Stimulated activated naive CD8-positive, alpha-beta T cell treated with anti-CD3 and anti-CD28 coated beads, Interleukin-15, amount 100 ng/mL, for 72 hours (primary cell): ENCODE results near the gene SHISA9.

Source experiments
- ATAC-seq: fragments of 150-1000 bp; cut with Tn5 transposase; 2 replicates; pipeline ENCODE4 v1.10.0; 2021; ENCODE audit warnings: mild to moderate bottlenecking, moderate library complexity
- DNase-seq, 2 donors: peaks; one replicate each; pipeline ENCODE4 v3.0.0; 2021 to 2022
- H3K27ac Mint-ChIP-seq, 2 donors: one replicate each; pipeline ENCODE4 v1.8.0; 2022; ENCODE audit warnings: mild to moderate bottlenecking in 2 of 2, mixed read lengths in 2 of 2, moderate library complexity in 2 of 2
- H3K27me3 Mint-ChIP-seq: one replicate; pipeline ENCODE4 v1.8.0; 2022; ENCODE audit warnings: mixed read lengths
- H3K4me1 Mint-ChIP-seq: one replicate; pipeline ENCODE4 v1.8.0; 2022; ENCODE audit warnings: mild to moderate bottlenecking, mixed read lengths
- H3K4me3 Mint-ChIP-seq, 2 donors: one replicate each; pipeline ENCODE4 v1.8.0; 2022; ENCODE audit warnings: mild to moderate bottlenecking in 2 of 2, mixed read lengths in 2 of 2, moderate library complexity in 1 of 2
- H3K9me3 Mint-ChIP-seq, 2 donors: one replicate each; pipeline ENCODE4 v1.8.0; 2022; ENCODE audit warnings: mixed read lengths in 2 of 2

The SHISA9 gene

DNA sequence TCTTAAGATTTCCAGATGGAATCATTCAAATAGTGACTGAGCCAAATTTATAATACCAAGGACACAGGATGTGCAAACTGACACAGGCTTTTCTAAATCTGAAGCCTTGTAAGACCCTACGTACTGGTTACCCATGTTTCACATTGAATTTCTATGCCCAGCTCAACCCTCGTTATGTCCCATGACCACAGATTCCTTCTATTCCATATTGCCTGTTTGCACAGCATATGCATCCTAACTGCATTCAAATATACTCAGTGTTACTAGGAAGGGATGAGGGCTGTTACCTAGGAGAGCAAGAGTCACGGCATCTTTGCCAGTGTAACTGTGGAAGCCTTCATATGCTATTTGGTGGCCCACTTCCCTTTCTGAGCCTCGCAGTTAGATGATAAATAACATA is 305.2 kb downstream of the SHISA9 start:
- Mint-ChIP-seq H3K27me3 (no peaks in the 10 kb centered on the region), H3K9me3 (peaks cover under 1 to 6% of the 10 kb centered on the region in 2 donors), H3K4me1 (no peaks in the 10 kb centered on the region), H3K4me3 (no peak overlapping the region), H3K27ac (no peak overlapping the region)
- ATAC-seq (no peak), DNase-seq (no peak)

DNA sequence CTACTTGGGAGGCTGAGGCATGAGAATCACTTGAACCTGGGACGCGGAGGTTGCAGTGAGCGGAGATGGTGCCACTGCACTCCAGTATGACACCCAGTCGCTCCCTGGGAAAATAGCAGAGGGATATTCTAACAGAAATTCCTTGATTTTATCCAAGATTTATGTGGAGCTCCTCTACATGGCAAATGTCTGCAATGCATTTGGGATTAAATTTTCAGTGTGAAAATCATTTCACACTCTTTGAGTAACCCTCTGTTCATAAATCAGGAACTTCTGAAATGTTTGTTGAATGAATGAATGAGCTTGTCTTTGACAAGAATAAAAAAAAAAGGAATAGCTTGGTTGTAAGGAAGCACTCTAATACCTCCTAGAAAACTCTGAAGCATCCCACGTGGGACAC is 305.8 kb downstream of the SHISA9 start:
- no peak for ATAC-seq
- no peaks in the 10 kb centered on the region for H3K27me3 Mint-ChIP-seq
- H3K4me3 Mint-ChIP-seq: no peak overlapping the region
- H3K4me1 Mint-ChIP-seq: no peaks in the 10 kb centered on the region
- H3K27ac Mint-ChIP-seq: no peak overlapping the region
- H3K9me3 Mint-ChIP-seq: peaks cover 5 to 6% of the 10 kb centered on the region in 2 donors
- no peak for DNase-seq

DNA sequence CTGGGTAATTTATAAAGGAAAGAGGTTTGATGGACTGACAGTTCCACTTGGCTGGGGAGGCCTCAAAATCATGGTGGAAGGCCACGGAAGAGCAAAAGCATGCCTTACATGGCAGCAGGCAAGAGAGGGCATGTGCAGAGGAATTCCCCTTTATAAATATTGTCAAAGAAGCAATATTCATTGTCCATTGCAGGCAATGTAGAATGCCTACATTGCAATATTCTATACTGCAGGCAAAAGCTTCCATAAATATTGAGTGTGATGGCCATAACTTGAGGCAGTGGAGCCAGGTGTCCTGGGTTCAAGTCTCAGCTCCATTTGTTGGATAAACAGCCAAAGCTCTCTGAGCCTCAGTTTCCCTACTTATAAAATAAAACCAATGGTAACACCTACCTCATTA is 322.3 kb downstream of the SHISA9 start:
- Mint-ChIP-seq H3K27ac (no peak overlapping the region), H3K9me3 (peaks cover 5 to 43% of the 10 kb centered on the region in 2 donors), H3K27me3 (peaks cover 7% of the 10 kb centered on the region), H3K4me3 (no peak overlapping the region), H3K4me1 (no peaks in the 10 kb centered on the region)
- DNase-seq (no peak), ATAC-seq (no peak)

DNA sequence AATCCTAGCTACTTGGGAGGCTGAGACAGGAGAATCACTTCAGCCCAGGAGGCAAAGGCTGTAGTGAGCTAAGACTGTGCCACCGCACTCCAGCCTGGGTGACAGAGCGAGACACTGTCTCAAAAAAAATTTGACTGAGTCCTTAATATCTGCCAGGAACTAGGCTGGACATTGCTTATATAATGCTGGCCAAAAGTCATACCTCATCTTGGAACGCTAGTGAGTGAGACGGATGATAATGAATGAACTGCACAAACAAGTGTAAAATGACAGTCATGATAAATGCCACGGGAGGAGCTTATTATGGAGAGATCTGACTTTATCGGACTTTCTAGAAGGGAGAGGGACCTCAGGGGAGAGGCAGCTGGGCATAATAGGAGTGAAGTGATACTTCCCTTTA is 327.6 kb downstream of the SHISA9 start:
- no peak overlapping the region for H3K27ac Mint-ChIP-seq
- ATAC-seq (no peak), DNase-seq (no peak)
- H3K4me3 Mint-ChIP-seq: no peak overlapping the region
- H3K4me1 Mint-ChIP-seq: no peaks in the 10 kb centered on the region
- peaks cover 7% of the 10 kb centered on the region for H3K27me3 Mint-ChIP-seq
- peaks cover 11 to 14% of the 10 kb centered on the region in 2 donors for H3K9me3 Mint-ChIP-seq

DNA sequence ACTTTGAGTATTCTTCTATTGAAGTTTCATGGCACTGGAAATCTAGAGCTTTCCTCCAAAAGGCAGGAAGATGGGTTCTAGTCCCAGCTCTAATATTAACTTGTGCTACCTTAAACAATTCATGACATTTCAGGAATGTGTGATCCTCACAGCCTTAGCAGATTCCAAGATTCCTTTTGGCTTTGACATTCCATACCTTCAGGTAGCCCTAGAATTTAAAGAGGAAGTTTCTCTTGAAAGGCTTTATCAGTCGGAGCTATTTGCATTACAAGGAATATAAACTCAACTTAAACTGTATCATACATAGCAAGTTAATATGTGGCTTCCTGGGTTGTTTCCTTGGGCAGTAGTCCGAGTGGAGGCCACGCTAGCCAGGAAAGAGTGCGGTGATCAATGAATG is 330.0 kb downstream of the SHISA9 start:
- H3K4me3 Mint-ChIP-seq: no peak overlapping the region
- DNase-seq (no peak), ATAC-seq (no peak)
- H3K27me3 Mint-ChIP-seq: no peaks in the 10 kb centered on the region
- H3K27ac Mint-ChIP-seq: no peak overlapping the region
- no peaks in the 10 kb centered on the region for H3K4me1 Mint-ChIP-seq
- H3K9me3 Mint-ChIP-seq: peaks cover 7 to 14% of the 10 kb centered on the region in 2 donors

DNA sequence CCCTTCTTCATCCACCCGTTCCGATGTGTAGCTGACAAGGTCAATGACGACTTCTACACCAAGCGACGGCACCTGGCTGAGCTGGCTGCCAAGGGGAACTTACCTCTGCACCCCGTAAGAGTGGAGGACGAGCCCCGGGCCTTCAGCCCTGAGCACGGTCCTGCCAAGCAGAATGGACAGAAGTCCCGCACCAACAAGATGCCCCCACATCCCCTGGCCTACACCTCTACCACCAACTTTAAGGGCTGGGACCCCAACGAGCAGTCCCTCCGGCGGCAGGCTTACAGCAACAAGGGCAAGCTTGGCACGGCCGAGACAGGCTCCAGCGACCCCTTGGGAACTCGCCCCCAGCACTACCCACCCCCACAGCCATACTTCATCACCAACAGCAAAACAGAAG is 333.6 kb downstream of the SHISA9 start:
- Mint-ChIP-seq H3K9me3 (peaks cover 10 to 14% of the 10 kb centered on the region in 2 donors), H3K27ac (no peak overlapping the region), H3K4me3 (no peak overlapping the region), H3K4me1 (no peaks in the 10 kb centered on the region), H3K27me3 (no peaks in the 10 kb centered on the region)
- DNase-seq (no peak), ATAC-seq (no peak)

DNA sequence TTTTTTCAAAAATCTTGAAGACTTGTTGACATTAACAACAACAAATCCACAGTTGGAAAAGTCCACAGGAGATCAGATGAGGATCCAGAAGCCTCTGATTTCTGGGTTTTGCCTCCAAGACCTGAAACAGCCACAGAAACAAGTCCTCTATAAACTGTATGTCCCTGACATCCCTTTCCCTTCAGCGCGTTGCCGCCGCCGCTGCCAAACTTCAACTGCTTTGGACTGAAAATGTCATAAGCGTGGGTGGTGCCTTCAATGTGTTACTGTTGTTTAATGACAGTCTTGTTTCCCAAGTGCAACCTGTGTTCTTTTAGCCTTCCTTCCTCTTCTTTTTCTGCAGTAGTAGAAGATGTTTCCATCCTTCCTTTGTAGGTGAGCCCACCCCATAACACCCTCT is 334.9 kb downstream of the SHISA9 start:
- H3K4me1 Mint-ChIP-seq: no peaks in the 10 kb centered on the region

DNA sequence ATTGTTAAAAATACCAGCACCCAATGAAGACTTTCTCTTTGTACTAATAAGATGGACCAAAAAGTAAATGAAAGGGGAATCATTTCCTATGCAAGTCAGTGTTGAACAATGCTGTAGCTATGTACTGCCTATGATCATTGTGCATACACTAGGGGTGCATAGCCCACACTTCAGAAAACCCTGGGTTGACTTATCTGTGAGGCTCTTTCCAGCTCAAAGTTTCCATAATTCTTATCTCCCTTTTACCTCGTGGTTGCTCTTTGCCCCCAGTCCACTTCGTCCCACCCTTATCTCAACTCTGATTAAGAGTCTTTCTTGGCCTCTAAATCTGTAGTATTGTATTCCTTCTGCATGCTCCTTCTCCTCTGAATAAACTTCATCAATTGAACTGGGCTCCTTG is 336.8 kb downstream of the SHISA9 start:
- no peak overlapping the region for H3K27ac Mint-ChIP-seq
- DNase-seq (no peak), ATAC-seq (no peak)
- no peaks in the 10 kb centered on the region for H3K4me1 Mint-ChIP-seq
- H3K9me3 Mint-ChIP-seq: peaks cover 9 to 14% of the 10 kb centered on the region in 2 donors
- H3K4me3 Mint-ChIP-seq: no peak overlapping the region
- H3K27me3 Mint-ChIP-seq: no peaks in the 10 kb centered on the region

More for the DNA sequence above, 334.9 kb downstream of the SHISA9 start:
- no peak overlapping the region for H3K4me3 Mint-ChIP-seq
- no peaks in the 10 kb centered on the region for H3K27me3 Mint-ChIP-seq
- H3K9me3 Mint-ChIP-seq: peaks cover 9 to 14% of the 10 kb centered on the region in 2 donors
- no peak for DNase-seq
- no peak overlapping the region for H3K27ac Mint-ChIP-seq
- no peak for ATAC-seq

DNA sequence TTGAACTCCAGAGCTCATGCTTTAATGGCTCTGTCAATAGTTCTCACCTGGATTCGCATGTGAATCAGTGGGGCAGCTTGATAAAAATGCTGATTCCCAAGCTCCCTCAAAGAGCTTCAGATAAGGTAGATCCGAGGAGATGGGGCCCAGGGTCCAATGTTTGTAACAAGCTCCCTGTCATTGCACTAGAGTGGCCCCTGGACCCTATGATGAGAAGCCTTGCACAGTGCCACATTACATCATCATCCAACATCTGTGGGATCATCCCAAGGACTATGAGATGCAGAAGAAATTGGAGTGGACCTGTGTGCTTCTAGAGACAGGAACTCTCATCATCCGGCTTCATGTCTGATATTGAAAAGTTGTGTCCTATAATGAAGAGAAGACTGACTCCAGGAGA is 340.8 kb downstream of the SHISA9 start:
- H3K27me3 Mint-ChIP-seq: no peaks in the 10 kb centered on the region

DNA sequence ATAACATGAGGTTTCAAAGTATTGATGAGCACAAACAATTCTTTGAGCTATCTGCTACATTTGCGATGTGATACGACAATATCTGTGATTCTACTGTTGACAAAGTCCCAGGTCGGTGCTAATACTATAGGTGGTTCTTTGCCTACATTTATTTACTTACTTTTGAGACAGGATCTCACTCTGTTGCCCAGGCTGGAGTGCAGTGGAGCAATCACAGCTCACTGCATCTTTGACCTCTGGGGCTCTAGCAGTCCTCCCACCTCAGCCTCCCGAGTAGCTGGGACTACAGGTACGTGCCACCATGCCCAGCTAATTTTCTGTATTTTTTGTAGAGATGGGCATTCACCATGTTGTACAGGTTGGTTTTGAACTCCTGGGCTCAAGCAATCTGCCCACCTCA is 343.4 kb downstream of the SHISA9 start:
- Mint-ChIP-seq H3K27ac (no peak overlapping the region), H3K9me3 (peaks cover 0 to 6% of the 10 kb centered on the region in 2 donors), H3K4me3 (no peak overlapping the region), H3K27me3 (no peaks in the 10 kb centered on the region), H3K4me1 (no peaks in the 10 kb centered on the region)
- no peak for ATAC-seq
- no peak for DNase-seq

More for the DNA sequence above, 340.8 kb downstream of the SHISA9 start:
- DNase-seq (no peak), ATAC-seq (no peak)
- H3K27ac Mint-ChIP-seq: no peak overlapping the region
- H3K4me1 Mint-ChIP-seq: no peaks in the 10 kb centered on the region
- no peak overlapping the region for H3K4me3 Mint-ChIP-seq
- peaks cover under 1 to 7% of the 10 kb centered on the region in 2 donors for H3K9me3 Mint-ChIP-seq

DNA sequence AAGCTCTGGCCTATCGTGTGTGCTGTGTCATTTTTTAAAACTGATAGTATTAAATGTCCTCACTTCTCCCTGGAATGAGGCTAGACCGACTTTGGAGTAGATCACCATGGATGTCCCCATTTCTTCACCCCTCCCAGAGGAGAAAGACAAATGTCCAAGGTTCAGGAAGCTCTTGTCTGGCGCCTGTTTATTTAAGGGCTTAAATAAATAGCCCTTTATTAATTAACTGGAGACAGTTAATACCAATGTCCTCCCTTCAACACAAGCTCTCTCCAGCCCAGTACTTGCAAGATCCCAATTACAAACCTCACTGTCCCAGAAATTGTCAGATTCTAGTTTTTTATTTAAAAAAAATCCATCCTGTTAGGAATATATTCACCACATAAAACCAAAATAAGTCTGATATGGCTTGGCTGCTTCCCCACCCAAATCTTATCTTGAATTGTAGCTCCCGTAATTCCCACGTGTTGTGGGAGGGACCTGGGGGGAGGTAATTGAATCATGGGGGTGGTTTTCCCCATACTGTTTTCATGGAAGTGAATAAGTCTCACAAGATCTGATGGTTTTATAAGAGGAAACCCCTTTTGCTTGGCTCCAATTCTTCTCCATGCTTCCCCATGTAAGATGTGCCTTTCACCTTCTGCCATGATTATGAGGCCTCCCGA is 344.4 kb downstream of the SHISA9 start:
- Mint-ChIP-seq H3K27me3 (no peaks in the 10 kb centered on the region), H3K4me1 (no peaks in the 10 kb centered on the region), H3K4me3 (no peak overlapping the region), H3K27ac (no peak overlapping the region), H3K9me3 (no peaks in the 10 kb centered on the region)
- DNase-seq (no peak), ATAC-seq (no peak)

DNA sequence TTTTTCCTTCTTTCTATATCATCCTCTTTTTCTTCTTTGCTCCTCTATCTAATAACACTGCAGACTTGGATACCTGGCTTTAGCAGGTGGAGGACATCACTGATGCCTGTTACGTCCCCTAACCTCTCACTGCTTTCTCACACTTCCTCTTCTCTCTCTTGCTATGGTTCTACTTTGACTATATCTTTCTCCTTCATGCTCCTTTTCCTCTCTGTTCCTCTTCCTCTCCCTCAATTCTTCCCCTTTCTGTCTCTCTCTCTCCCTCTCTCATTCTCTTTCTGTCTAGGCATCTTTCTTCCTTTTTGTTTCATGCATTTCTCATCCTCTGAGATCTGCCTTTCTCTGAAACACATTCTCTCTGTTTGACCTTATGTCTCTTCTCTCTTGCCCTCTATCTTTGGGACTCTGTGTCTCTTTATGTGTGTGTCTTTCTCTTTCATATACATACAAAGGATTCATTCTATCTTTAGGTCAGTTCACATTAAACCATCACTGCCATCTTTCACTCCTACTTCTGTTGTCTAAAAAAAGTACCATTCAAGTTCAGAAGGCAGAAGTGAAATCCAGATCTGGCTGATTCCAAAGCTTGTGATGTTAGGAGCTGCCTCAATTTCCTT is 353.7 kb downstream of the SHISA9 start:
- H3K4me1 Mint-ChIP-seq: no peaks in the 10 kb centered on the region
- ATAC-seq (no peak), DNase-seq (no peak)
- H3K9me3 Mint-ChIP-seq: peaks cover 5 to 18% of the 10 kb centered on the region in 2 donors
- no peaks in the 10 kb centered on the region for H3K27me3 Mint-ChIP-seq
- H3K27ac Mint-ChIP-seq: no peak overlapping the region
- no peak overlapping the region for H3K4me3 Mint-ChIP-seq

DNA sequence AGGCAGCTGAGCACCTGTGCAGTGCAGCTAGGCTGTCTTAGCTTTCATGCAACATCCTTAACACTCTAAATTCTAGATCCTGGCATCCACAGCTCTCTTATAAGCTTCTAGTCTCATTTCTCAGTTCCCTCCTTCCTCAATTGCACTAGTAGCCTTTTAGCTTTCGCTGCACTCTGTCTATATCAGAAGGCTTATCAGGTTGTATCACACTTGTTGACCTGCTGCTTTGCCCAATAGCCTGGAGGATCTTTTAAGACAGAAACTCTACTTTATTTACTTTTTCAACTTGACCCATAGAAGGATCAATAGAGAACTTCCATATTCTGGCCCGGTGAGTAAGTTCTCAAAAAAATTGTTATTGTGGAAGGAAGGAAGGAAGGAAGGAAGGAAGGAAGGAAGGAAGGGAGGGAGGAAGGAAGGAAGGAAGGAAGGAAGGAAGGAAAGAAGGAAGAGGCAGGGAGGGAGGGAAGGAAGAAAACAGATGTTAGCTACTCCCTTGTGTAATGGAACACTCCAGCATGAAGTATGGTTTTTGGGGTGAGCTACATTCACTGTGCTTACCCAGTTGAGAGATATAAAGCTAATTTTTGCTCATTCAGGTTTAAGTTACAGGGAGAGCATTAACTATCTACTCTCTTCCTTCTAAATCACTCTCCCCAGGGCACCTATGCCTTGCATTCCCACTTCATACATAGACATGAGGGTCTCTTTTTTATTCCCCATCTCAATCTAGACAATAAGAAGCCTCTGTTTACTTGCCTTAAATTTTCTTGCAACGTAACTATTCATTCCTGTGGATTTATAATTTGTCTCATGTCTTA is 361.1 kb downstream of the SHISA9 start:
- no peak overlapping the region for H3K4me3 Mint-ChIP-seq
- DNase-seq: no peak
- no peak for ATAC-seq
- peaks cover 16 to 25% of the 10 kb centered on the region in 2 donors for H3K9me3 Mint-ChIP-seq
- H3K27ac Mint-ChIP-seq: no peak overlapping the region
- H3K4me1 Mint-ChIP-seq: no peaks in the 10 kb centered on the region
- peaks cover 6% of the 10 kb centered on the region for H3K27me3 Mint-ChIP-seq

DNA sequence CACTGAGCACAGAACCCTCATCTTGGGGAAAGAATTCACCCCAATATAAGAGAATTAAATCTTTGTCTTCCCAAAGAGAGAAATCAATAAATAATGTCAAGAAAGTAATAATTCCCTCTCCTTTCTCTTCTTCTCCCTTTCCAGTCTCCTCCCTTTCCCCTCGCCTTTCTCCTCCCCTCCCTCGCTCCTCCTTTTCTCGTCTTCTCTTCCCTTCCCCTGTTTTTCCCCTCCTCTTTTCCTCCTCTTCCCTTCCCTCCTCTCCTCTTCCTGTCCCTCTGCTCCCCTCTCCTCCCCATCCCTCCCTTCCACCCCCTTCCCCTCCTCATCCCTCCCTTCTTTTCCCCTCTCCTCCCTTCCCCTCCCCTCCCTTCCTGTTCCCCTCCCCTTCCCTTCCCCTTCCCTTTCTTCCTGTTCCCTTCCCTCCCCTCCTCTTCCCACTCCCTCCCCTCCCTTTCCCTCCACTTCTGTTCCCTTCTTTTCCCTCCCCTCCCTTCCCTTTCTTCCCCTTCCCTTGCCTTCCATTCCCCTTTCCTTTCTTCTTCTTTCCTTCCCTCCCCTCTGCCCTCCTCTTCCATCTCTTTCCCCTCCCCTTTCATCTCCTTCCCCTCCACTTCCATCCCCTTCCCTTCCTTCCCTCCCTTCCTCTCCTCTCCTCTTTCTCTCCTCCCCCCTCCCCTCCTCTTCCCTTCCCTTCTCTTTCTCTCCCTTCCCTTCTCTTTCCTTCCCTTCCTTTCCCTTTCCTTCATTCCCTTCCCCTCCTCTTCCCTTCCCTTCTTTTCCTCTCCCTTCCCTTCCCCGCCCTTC is 363.6 kb downstream of the SHISA9 start:
- Mint-ChIP-seq H3K9me3 (peaks cover 16 to 26% of the 10 kb centered on the region in 2 donors), H3K4me1 (no peaks in the 10 kb centered on the region), H3K27me3 (peaks cover 6% of the 10 kb centered on the region), H3K27ac (no peak overlapping the region), H3K4me3 (no peak overlapping the region)
- no peak for DNase-seq
- no peak for ATAC-seq

DNA sequence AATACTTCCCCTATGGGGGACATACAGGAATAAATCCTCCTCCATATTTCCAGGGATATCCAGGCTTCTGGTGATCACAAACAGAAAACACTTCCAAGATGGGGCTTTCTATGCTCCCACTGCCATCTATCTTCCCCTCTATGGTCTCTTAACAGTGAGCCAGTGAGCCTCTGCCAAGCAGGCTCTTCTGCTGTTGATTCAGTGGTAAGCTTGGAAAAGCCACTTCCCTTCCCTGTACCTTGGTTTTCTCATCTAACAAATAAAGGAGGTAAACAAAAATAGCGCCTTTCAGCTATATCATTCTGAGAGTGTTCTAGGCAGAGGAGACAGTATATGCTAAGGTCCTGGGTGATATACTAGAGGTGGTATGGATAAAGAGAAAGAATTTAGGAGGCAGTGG is 368.0 kb downstream of the SHISA9 start:
- peaks cover 0 to 27% of the 10 kb centered on the region in 2 donors for H3K9me3 Mint-ChIP-seq
- no peaks in the 10 kb centered on the region for H3K4me1 Mint-ChIP-seq
- H3K27me3 Mint-ChIP-seq: peaks cover 6% of the 10 kb centered on the region

More for the DNA sequence above, 368.0 kb downstream of the SHISA9 start:
- H3K4me3 Mint-ChIP-seq: no peak overlapping the region
- H3K27ac Mint-ChIP-seq: no peak overlapping the region
- ATAC-seq (no peak), DNase-seq (no peak)
